Raji (cell line): ENCODE measurements around the gene LYRM1.

ENCODE experiments used
- POLR2A ChIP-seq: IDR thresholded peaks from 2 replicates; pipeline ENCODE4 v1.6.1; 2011; ENCODE audit warnings: low read depth, low read length, control low read depth; ENCODE audit not compliant: insufficient read depth

LYRM1 gene, protein sequence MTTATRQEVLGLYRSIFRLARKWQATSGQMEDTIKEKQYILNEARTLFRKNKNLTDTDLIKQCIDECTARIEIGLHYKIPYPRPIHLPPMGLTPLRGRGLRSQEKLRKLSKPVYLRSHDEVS

DNA sequence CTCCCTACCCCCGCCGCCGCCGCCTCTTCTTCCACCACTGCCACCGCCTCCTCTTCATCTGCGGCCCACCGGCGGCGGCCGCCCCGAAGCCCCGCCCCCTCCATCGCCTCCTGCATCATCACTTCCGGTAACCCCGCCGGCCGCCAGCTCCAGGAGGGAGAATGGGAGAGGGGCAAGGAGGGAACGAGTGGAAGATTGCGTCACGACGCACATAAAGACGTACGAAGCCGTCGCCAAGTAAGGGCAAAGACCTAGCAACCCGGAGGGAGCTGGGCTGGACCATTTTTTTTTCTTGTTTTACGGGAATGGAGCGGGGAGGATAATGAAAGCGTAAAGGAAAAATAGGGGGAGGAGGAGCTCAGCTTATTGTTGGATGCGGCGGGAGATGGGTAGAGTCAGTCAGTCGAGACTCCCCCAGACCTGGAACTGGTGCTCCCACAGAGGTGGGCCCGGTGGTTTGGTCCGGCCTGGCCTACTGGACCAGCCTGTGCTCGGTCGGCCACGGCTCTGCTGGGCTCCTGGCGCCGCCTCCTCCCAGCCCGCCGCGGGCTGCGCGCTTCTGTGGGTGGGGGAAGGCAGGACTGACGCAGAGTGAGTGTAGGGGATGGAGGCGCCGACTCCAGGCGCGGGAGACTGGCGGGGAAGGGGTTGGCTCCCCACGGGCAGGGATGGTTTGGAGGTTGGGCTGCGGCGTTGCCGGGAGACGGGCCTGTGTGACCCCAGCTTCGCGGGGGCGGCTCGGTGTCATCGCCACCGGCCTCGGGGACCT lies at the start of gene LYRM1, which contains the start of gene DCUN1D3:
Gene LYRM1, plus strand, starts transcription at position 473 of the 769 bp plus-strand sequence. CDS start 14,785 bp downstream, outside the sequence.
Gene DCUN1D3, minus strand, starts transcription at position 60 of the 769 bp plus-strand sequence. CDS start 37,820 bp downstream, outside the sequence.
- peak; percentile 73 for TF ChIP-seq POLR2A

DNA sequence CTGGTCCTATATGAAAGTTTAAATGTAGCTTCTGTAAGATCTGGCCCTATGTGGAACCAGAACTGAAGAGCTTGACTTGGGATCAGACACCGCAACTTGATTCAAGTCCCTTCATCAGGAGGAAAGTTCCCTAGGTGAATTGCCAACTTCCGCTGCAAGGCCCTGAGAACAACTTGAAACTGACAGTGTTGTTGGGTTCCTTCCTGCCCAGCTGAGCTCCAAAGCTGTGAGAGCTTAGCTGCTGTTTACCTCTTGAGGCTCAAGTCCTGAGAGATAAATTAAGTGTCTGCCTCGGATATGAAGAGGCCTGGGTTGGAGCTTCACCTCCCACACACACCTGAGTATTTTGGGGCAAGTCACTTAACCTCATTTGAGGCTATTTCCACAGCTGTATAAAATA lies 49.6 kb upstream of the LYRM1 start:
- no peak for TF ChIP-seq POLR2A

DNA sequence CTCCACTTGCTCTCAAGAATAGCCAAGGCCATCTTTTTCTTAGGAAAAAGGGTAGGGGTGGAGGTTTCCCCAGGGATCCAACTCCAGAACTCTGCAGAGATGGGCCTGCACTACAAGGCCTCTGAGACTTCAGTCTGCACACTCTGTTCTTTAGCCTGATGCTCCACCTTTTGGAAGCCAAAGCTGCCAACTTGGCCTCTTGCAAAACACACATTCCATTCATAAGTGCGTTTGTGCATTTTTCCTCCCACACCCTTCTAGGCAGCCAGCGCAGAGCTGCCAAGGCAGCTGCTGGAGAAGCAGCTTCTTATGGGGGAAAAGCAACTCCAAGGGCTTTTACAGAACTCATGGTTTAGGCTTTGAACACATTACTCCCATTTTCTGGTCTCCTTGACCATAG lies 49.0 kb upstream of the LYRM1 start:
- TF ChIP-seq POLR2A, result no peak

DNA sequence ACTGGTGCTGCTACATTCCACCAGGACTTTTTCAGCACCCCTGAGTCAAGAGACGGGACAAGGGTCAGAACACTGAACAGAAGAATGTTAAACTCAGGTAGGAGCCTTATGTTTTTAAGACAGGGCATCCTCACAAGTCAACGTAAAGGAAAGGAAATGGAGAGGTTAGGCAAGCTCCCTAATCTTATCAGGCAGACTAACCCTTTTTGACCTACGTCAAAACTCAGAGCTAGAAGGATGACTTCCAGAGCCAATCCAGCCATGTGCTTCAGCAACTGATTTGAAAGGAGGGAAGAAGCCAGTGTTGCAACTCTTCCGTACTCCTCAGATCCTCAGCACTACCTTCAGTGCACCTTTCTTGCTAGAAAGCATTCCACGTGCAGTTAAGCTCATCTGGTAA lies 47.4 kb upstream of the LYRM1 start:
- TF ChIP-seq POLR2A, result no peak

DNA sequence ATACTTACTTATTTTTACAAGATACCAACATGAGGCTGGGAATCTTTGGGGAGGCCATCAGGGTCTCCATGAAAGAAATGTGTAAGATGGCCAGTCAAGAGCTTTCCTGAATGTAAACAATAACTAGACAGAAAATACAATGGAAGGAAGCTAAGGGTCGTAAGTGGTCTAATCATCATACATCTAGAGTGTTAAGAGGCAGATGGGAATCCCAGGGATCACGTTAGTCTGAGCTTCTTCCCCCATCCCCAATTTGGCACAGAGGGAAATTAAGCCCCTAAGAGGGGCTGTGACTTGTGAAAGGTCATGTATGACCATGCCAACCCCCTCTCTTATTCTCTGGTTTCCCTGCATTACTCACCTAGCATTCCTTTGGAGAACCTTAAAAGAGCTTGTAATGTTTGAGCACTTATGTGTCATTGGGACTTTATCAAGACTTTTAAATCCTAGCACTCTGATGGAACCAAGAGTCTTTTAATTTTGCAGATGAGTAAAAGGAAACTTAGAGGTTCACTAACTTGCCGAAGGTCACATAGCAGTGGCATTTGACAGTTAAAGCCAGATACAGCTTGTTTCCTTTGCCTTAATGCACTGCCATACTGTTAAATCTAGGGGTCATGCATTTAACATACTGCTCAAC lies 46.5 kb upstream of the LYRM1 start:
- no peak for TF ChIP-seq POLR2A

DNA sequence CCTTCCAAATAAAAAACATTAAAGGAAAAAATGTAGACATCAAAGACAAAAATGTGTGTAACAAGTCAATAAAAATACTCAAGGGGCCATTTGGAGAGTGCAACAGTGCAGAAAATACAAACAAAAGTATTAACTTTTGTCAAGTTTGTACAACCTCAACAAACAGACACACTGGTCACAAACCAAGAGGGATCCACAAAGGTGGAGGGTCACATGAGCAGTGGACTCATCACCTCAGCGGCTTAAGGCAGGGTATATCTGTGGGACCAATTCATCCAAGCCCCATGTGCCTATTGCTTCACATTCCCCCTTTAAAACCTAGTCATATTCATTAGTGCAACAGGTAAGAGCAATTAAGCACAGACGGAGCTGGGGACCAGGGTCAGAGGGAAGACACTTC lies 45.6 kb upstream of the LYRM1 start:
- no peak for TF ChIP-seq POLR2A

DNA sequence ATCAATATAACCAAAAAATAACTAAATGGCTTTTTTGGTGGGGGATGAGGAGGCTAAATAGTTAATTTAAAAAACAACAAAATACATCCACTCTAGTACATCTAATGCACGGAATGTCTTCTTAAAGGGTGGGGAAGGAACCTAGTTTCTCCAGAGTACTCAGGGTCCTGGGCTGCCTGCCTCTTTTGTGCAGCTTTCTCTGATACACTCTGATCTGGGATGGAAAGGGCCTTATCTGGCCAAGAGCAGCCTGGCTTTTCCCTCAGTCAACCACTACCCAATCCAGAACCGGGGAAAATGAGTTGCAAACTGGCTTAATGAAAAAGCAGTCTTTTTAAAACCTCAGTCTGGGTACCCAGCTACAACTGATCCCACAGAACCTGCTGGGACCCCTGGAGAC lies 43.3 kb upstream of the LYRM1 start:
- TF ChIP-seq POLR2A, result no peak

DNA sequence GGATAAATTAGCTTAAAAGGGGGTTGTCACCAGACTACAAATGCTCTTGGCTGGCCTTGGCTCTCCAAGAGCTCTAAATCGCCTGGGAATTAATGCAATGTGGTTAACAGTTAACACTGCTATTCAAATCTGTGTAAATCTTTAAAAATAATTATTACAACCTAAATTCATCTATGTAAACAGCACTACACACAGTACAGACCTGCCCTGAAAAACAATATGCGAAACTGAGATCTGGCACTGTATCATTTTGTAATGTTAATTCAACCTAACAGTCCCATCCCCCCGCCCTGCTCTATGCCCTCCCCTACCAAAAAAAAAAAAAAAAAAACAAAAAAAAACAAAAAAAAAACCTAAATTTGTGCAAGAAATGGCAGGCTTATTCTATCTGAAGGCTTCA lies 41.3 kb upstream of the LYRM1 start:
- TF ChIP-seq POLR2A, result no peak

DNA sequence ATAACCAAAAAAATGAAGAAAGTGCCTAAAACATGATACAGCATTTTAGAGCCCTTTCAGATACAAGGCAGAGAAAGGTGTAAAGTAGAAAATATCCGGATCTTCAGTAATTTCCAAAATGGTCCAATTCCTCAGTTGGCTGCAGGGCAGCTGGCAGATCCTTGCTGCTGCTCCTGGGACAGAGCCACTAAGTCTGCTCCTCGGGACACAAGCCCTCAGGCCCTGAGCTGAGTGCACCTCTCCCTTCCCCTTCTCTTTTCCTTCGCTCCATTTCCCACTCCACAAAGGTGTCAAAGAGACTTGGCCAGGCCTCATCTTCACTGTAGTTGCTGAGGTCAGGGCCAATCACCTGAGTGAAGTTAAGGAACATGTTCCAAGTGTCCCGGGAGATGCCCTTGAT lies 40.9 kb upstream of the LYRM1 start:
- TF ChIP-seq POLR2A, result no peak

DNA sequence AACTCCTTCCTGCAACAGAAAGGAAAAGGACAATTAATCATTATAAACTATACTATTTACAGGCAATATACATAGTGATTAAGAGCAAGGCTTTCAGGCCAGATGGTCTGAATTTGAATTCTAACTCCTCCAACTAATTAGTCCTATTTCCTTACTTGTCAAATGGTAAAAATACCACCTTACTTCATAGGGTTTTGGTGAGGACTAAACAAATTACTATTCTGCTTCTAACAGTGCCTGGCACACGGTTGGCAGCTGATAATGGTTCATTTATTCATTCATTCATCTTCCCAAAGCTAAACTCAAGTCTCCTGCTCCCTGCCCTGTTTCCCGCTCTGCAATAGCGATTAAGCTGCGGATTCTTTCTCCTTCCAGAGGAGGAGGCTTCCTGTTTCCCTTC lies 40.2 kb upstream of the LYRM1 start:
- no peak for TF ChIP-seq POLR2A

DNA sequence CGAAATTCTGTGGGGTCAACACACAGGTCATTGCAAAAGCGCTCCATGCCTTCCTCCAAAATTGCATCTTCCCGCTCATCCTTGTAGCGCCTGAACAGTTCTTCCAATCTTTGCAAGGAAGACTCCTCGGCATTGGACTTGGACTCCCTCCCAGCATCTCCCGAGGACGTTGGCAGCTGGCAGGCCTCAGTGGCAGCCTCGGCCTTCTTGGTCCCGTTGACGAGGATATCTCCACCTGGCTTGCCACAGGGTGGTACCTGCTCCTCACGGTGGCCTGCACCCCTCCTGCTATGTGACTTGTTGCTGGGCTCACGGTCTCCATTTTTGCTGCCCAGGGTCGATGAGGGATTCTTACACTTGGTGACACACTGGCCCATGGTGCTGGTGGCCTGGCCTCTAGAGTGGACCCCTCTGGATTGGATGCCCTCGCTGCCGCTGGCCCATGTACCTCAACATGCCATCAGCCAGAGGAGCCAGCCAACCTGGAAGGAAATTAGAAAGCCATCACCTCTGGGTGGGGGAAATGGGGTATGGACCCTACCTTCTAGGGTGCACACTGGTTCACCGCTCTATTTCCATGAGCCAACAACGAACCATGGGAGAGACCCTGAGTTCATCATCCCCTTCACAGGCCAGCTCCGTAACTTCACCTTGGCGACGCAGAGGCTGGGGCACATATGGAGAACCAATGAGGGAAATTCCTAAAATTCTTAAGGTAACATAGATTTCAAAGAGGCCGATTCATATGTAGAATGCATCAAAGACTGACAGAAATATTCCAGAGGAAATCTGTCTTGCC lies 38.2 kb upstream of the LYRM1 start:
- no peak for TF ChIP-seq POLR2A

DNA sequence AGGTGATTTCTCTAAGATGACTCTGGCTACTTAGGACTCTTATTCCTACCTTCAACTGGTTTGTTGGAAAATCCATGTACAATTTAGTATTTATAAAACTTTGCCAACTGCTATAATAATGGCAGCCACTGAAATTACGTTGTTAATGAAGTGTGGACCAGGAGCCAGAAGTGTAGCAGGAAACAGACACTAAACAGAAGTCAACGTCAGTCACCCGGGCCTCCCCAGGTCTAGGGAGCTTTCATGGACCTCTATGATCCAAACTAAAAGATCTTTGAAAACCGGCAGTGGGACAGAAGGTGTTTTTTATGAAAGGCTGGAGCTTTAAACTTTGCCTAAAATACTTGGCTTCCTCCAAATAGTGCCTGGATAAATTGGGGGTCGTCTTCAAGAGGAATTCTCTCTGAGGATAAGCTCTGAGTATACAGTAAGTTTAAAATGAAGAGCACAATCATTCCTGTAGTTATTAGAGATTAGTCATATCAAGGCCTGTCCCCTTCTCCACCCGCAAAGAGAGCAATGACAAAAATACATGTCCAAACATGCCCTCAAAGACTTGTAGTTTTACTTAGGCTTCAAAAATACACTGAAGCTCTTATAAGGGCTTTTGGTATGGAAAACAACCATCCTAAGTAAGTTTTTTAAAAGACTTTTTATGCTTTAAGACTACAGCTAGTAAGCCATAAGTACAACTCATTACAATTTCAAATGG lies 35.0 kb upstream of the LYRM1 start:
- no peak for TF ChIP-seq POLR2A

DNA sequence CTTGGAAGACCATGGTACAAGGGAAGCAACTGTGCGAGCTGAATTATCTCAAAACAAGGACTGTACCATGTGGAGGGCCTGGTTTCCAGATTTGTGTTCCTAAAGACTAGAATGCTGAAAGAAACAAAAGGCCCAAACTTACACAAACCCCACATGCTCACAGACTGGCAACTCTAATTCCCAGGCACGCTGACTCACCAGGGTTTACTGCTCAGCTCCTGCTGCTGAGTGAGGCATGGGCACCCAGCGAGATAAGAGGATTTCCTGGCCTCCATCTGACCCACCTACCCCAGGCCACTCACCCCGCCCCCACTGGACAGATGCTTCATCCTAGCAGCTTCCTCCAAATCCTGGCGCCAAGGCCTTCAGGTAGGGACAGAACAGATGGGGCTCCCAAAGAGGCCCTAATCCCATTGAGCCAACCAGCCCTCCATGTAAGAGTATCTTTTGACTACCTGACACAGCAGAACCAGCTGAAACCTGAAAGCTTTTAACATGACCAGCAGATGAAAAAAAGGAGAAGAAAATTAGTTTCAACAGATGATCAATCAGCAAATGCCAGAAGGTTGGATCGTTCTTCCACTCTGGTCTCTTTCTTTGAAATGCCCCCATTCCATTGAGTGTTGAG lies 34.3 kb upstream of the LYRM1 start:
- no peak for TF ChIP-seq POLR2A

DNA sequence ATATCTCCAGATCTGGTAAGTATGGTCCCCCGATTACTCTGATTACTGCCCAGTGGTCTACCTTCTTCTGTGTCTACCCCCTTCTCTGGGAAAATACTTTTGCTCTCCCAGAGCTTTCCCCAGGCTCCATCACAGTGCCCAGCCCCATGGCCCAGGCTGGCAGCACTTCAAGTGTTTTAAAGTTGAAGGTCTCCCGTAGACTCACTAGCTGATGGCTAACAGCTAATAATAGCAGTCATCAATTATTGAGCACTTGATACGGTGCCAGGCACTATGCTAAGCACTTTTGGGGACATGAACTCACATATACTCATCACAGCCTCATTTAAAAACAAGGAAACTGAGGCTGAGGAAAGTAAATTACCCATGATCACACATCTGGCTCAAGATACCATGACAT lies 33.8 kb upstream of the LYRM1 start:
- no peak for TF ChIP-seq POLR2A

DNA sequence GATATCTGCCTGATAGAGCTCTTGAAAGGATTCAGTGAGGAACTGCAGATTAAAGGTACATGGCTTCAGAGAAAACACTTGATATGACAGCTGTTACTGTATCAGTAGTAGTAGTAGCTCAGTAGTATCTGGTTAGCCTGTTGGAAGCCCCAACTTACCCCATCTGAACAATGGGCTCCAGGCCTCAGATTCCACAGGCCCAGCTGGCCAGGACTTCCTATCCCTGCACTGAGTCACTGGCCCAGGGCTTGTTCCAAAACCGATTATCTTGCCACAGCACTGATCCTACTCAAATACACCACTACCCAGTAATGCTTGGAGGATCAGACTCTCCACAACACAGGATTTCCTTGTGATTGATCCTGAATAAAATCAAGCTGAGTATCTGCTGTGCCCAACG lies 33.0 kb upstream of the LYRM1 start:
- no peak for TF ChIP-seq POLR2A

DNA sequence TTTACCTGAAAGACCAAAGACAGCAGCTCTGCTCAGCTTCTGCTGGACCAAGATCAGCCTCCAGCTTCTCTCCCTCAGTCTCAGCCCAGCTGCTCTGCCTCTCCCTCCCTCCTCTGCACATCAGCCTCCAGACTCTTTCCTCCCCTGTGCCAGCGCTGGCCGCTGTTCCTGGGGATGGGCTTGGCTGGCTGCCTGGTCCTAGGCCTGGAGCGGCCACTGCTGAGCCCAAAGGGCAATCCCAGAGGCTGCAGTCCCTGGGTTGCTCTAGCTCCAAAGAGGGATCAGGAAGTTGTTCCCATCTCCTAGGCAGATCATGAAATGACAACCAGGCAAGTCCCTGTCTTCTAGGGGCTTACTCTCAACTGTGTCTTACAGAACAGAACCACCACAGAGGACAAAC lies 31.7 kb upstream of the LYRM1 start:
- TF ChIP-seq POLR2A, result no peak
